ENCODE data around the gene TULP4.

GRCh38 chr6:158519300-158519699 lies 207.0 kb downstream of the TULP4 start:
- TF ChIP-seq CTCF (IDR thresholded peaks at IDR 0.05) (no peak), POLR2A (IDR thresholded peaks at IDR 0.05) (no peak), POLR2AphosphoS5 (IDR thresholded peaks at IDR 0.05) (no peak)

All from upper lobe of left lung (tissue), 4 donors.